Measurements from ENCODE around the gene ARID5A.
A peak's percentile ranks its signal among the peaks of the same experiment; 100 is the strongest.

Gene ARID5A

DNA sequence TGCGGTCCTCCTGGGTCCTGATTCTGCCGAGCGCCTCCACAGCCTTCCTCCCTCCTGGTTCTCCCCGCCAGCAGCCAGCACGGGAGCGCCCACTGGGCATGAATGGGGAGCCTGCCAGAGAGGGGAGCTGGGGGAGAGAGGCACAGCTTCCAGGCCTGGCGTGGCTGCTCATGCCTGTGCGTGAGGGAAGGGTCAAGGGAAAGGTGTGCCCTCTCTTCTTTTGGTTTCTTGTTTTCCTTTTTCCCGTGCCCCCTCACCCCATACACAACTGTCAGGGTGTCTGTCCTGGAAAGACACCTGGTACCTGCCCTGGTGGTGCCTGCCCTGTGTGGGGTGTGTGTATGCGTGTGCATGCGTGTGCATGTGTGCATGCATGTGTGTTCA is 26.7 kb upstream of the ARID5A start:
- Mint-ChIP-seq H3K4me1 (peaks cover 8% of the 10 kb centered on the region), H3K9me3 (no peaks in the 10 kb centered on the region), H3K4me3 (no peak overlapping the region), H3K36me3 (ENCODE audit: insufficient read depth) (peaks cover 2% of the 10 kb centered on the region), H3K27ac (ENCODE audit: low read depth) (no peak overlapping the region), H3K27me3 (no peaks in the 10 kb centered on the region)
- ATAC-seq (replicated peaks; ENCODE audit: extremely low read depth, poor library complexity, severe bottlenecking) (no peak), DNase-seq (ENCODE audit: low spot score in 2 of 2) (no peak)

DNA sequence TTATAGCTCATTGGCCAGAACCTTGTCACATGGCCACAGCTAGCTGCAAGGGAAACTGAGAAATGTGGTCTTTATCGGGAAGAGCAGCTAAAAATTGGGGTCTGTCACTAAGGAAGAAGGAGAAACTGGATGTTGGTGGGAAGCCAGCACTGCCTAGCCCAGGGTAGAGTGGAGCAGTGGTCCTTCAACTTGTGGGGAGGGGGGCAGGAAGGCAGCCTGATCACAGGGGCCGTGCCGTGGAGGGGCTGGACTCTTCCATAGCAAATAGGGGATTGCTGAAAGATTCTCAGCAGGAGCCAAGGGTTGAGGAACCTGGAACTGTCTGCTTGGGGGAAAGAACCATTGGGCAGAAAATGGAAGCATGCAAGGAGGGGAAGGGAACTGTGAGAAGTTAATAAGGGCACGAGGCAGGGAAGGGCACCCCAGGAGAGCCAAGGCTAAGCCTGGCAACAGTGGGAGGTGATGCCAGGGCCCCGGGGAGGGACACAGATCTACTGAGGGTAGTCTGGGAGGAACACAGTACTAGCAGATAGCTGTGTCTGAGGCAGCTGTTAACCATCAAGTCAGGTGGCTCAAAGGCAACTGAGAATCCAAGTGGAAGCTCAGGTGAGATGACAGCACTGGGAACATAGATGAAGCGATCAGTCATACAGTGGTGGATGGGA is 25.5 kb upstream of the ARID5A start:
- ATAC-seq (replicated peaks; ENCODE audit: extremely low read depth, poor library complexity, severe bottlenecking) (no peak), DNase-seq (ENCODE audit: low spot score in 2 of 2) (no peak)
- Mint-ChIP-seq H3K4me3 (no peak overlapping the region), H3K9me3 (no peaks in the 10 kb centered on the region), H3K36me3 (ENCODE audit: insufficient read depth) (no peaks in the 10 kb centered on the region), H3K4me1 (peaks cover 8% of the 10 kb centered on the region), H3K27ac (ENCODE audit: low read depth) (no peak overlapping the region), H3K27me3 (no peaks in the 10 kb centered on the region)

DNA sequence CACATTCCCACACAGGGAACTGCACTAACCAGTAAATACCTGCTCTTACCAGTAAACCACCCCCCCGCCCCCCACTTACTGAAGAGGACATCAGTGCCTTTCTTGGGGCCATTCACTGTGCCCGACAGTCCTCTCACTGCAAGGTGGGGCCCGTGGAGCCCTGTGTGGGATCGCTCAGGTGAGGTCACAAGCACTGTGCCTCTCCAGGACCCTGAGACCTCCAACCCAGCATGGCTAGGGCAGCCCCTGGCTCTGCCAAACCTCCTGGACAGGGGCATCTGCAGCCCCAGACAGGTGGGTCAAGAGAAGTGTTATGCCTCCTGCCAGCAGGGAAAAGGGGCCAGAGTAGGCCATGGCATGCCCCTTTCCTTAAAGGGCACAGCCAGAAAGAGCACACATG is 24.7 kb upstream of the ARID5A start:
- ATAC-seq (replicated peaks; ENCODE audit: extremely low read depth, poor library complexity, severe bottlenecking) (no peak), DNase-seq (ENCODE audit: low spot score in 2 of 2) (no peak)
- Mint-ChIP-seq H3K27ac (ENCODE audit: low read depth) (no peak overlapping the region), H3K36me3 (ENCODE audit: insufficient read depth) (no peaks in the 10 kb centered on the region), H3K4me1 (peaks cover 8% of the 10 kb centered on the region), H3K9me3 (no peaks in the 10 kb centered on the region), H3K27me3 (no peaks in the 10 kb centered on the region), H3K4me3 (no peak overlapping the region)

DNA sequence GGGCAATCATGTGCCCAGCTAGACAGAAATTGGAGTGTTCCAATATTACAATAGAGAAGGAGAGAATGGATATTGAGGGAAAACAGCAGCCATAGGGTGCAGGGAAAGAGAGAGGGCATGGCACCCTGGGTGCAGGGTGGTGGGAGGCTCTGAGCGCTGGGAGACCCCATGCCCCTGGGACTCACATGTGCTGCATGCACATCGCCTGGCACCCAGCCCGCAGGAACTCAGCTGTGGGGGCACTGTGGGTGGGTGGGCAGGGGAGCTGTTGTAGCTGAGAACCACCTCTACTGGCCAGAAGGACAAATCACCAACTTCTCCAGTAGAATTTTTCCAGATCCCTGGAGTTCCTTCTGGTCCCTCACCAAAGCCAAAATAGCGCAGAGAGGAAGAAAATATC is 24.2 kb upstream of the ARID5A start:
- Mint-ChIP-seq H3K27ac (ENCODE audit: low read depth) (no peak overlapping the region), H3K9me3 (no peaks in the 10 kb centered on the region), H3K27me3 (no peaks in the 10 kb centered on the region), H3K36me3 (ENCODE audit: insufficient read depth) (peaks cover 1% of the 10 kb centered on the region), H3K4me3 (no peak overlapping the region), H3K4me1 (peaks cover 8% of the 10 kb centered on the region)
- no peak for DNase-seq (ENCODE audit: low spot score in 2 of 2)
- no peak for ATAC-seq (replicated peaks; ENCODE audit: extremely low read depth, poor library complexity, severe bottlenecking)

DNA sequence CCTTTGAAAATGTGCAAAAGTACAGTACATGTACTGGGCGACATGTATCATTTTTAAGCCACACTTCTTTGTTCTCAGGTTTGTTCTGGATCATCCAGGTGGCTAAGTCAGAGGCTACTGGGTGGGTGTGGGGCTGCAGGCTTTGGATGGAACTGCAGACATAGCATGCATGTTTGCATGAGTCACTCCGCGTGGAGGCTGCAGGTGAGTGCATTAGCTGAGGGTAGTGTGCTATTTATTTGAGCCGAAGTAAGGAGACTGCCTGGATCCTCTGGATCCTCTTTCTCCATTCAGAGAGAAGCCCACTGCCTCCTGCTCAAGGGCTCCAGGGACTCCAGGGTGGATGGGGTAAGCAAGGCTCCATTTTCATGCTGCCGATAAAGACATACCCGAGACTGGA is 22.0 kb upstream of the ARID5A start:
- ATAC-seq (replicated peaks; ENCODE audit: extremely low read depth, poor library complexity, severe bottlenecking) (no peak), DNase-seq (ENCODE audit: low spot score in 2 of 2) (no peak)
- H3K27me3 Mint-ChIP-seq, result no peaks in the 10 kb centered on the region
- H3K4me1 Mint-ChIP-seq, result peaks cover under 1% of the 10 kb centered on the region
- H3K4me3 Mint-ChIP-seq, result no peak overlapping the region
- H3K36me3 Mint-ChIP-seq (ENCODE audit: insufficient read depth), result peaks cover 1% of the 10 kb centered on the region
- H3K9me3 Mint-ChIP-seq, result no peaks in the 10 kb centered on the region
- H3K27ac Mint-ChIP-seq (ENCODE audit: low read depth), result no peak overlapping the region

DNA sequence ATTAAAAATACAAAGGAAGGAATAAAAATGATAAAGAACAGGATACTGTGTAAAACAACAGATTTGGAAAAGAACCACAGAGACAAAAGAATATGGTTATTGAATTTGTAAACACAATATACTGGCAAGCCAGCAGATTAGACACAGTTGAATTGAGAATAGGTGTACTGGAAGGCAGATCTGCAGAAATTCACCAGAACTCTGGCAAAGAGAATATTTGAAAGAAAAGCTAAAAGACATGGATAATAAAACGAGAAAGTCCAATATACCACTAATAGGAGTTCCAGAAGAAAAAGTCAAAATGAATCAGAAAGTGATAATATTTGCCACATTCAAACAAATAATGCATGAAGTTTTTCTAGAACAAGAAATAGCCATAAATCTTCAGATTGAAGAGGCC is 19.5 kb upstream of the ARID5A start:
- H3K9me3 Mint-ChIP-seq, result no peaks in the 10 kb centered on the region
- no peak overlapping the region for H3K4me3 Mint-ChIP-seq
- H3K27me3 Mint-ChIP-seq, result no peaks in the 10 kb centered on the region
- no peak overlapping the region for H3K27ac Mint-ChIP-seq (ENCODE audit: low read depth)
- DNase-seq (ENCODE audit: low spot score in 2 of 2) (no peak), ATAC-seq (replicated peaks; ENCODE audit: extremely low read depth, poor library complexity, severe bottlenecking) (no peak)
- H3K36me3 Mint-ChIP-seq (ENCODE audit: insufficient read depth), result peaks cover 1% of the 10 kb centered on the region
- no peaks in the 10 kb centered on the region for H3K4me1 Mint-ChIP-seq

DNA sequence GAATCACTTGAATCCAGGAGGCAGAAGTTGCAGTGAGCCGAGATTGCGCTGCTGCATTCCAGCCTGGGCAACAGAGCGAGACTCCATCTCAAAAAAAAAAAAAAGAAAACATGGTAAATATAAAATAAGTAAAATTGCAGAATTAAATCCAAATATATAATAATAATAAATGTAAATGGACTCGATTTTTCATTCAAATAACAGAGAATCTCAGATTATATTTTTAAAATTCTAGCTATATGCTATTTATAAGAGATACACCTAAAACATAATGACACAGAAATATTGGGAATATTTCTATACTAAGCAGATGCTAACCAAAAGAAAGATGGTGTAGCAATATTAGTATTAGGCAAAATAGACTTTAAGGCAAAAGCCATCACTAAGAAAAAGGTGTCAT is 16.3 kb upstream of the ARID5A start:
- DNase-seq (ENCODE audit: low spot score in 2 of 2), result no peak
- no peaks in the 10 kb centered on the region for H3K27me3 Mint-ChIP-seq
- H3K27ac Mint-ChIP-seq (ENCODE audit: low read depth), result no peak overlapping the region
- no peaks in the 10 kb centered on the region for H3K9me3 Mint-ChIP-seq
- peaks cover 18% of the 10 kb centered on the region for H3K4me1 Mint-ChIP-seq
- no peak overlapping the region for H3K4me3 Mint-ChIP-seq
- ATAC-seq (replicated peaks; ENCODE audit: extremely low read depth, poor library complexity, severe bottlenecking), result no peak
- peaks cover 1% of the 10 kb centered on the region for H3K36me3 Mint-ChIP-seq (ENCODE audit: insufficient read depth)

DNA sequence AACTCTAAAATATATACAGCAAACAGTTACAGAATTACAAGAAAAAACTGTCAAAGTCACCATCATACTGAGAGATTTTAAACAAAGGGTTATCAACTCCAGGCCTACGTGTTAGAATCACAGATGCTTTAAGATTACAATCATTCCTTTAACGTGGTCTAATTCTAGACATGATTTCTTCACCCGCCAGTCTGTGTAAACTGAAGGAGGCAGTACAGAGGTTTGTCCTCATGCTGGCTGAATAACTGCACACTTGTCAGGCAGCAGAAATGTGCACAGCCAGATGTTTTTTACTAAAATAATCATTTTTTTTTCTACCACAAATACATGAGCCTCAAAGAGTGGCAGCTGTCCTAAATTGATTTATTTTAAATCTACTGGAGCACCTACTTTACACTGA is 15.9 kb upstream of the ARID5A start:
- H3K4me1 Mint-ChIP-seq, result peaks cover 18% of the 10 kb centered on the region
- H3K36me3 Mint-ChIP-seq (ENCODE audit: insufficient read depth), result peaks cover 1% of the 10 kb centered on the region
- H3K27ac Mint-ChIP-seq (ENCODE audit: low read depth), result no peak overlapping the region
- ATAC-seq (replicated peaks; ENCODE audit: extremely low read depth, poor library complexity, severe bottlenecking) (no peak), DNase-seq (ENCODE audit: low spot score in 2 of 2) (no peak)
- H3K27me3 Mint-ChIP-seq, result no peaks in the 10 kb centered on the region
- no peak overlapping the region for H3K4me3 Mint-ChIP-seq
- no peaks in the 10 kb centered on the region for H3K9me3 Mint-ChIP-seq

DNA sequence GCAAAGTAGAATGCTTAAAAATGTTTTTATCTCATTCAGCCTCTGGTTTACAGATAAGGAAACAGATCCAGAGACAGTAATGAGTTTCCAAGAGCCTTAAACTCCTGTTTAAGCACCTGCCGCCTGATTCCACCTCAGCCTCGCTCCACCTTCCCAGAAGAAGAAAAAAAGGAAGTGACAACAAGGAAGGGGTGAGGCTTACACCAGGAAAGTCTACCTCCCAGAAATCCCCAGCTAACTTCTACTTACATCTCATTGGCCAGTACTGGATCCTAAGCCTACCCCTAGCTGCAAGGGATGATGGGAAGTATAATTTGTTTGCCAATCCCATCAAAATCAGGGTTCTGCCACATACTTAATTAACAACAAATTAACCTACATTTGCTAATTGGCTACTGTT is 15.3 kb upstream of the ARID5A start:
- Mint-ChIP-seq H3K27ac (ENCODE audit: low read depth) (no peak overlapping the region), H3K36me3 (ENCODE audit: insufficient read depth) (peaks cover 1% of the 10 kb centered on the region), H3K9me3 (no peaks in the 10 kb centered on the region), H3K27me3 (no peaks in the 10 kb centered on the region), H3K4me3 (no peak overlapping the region), H3K4me1 (peaks cover 18% of the 10 kb centered on the region)
- DNase-seq (ENCODE audit: low spot score in 2 of 2) (no peak), ATAC-seq (replicated peaks; ENCODE audit: extremely low read depth, poor library complexity, severe bottlenecking) (no peak)

DNA sequence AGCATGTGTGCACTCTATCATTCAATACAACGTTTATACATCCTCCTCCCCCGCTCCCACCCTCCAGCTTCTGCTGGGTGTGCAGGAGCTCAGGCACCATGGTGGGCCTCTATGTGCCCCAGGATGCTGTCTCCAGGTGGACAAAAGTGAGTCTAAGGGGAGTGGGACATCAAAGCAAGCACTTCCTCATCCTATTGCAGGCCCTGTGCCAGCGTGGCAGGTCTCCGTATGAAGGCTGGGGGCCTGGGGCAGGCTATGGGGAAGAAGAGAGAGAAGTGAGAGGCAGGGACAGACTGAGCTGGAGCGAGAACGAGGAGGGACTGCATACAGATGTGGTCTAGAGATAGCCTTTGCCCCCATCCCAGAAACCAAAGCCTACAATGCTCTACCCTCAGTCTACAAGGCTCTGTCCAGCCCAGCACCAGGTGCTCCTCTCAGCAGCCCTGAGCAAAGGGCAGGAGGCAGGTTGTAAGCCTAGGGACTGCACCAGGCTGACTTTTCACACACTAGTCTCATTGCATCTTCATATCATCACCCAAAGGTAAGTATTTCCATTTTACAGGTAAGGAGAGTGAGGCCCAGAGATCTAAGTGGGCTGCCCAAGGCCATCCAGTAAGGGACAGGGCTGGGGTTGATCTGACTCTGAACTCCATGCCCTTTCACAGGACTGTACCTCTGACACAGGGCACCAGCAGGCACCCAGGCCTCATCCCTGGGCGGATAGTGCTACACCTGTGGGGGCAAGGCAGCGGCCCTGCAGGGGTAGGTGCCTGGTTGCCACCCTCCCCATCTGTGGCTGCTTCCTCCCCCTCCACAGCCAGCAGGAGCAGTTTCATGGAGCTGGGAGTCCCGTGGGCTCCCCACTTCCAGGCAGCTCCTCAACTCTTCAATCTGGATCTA is 14.0 kb upstream of the ARID5A start:
- ATAC-seq (replicated peaks; ENCODE audit: extremely low read depth, poor library complexity, severe bottlenecking) (no peak), DNase-seq (ENCODE audit: low spot score in 2 of 2) (no peak)
- Mint-ChIP-seq H3K36me3 (ENCODE audit: insufficient read depth) (no peaks in the 10 kb centered on the region), H3K4me1 (peaks cover 23% of the 10 kb centered on the region), H3K27ac (ENCODE audit: low read depth) (no peak overlapping the region), H3K9me3 (no peaks in the 10 kb centered on the region), H3K27me3 (no peaks in the 10 kb centered on the region), H3K4me3 (no peak overlapping the region)

DNA sequence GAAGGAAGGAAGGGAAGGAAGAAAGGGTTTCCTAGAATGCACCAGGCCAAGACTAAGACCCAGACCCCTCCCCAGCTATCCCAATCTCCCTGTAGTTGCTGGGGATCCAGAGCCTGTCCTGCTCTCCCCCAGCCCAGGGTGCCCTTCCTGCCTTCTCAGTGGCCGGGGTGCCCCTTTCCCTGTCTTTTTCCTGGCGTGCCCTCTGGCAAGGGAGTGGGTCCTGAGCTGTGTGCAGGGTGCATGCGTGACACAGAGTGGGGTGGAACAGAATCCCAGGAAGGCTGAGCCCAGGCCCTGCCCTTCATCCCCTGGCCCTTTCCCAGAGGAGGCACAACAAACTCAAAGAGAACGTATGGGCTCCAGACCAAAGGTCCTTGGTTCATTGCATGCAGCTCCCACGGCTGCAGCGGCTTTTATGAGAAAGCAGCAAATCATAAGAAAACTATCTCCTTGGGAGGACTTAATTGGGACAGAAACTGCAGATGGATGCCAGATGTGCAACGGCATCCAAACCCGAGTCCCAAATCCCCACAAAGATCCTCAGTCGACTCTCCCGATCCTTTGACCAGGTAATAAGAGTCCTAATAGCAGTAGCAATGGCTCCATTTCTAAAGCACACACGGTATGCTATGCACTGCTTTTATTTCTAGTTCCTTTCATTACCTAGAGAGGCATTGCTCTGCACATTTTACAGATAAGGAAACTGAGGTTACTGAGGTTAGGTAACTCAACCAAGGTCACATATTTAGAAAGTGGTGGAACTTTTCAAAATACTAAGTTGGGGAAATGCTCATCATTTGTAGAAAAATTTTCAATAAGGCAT is 12.7 kb upstream of the ARID5A start:
- ATAC-seq (replicated peaks; ENCODE audit: extremely low read depth, poor library complexity, severe bottlenecking) (no peak), DNase-seq (ENCODE audit: low spot score in 2 of 2) (no peak)
- Mint-ChIP-seq H3K27me3 (no peaks in the 10 kb centered on the region), H3K4me1 (peaks cover 34% of the 10 kb centered on the region), H3K9me3 (no peaks in the 10 kb centered on the region), H3K27ac (ENCODE audit: low read depth) (no peak overlapping the region), H3K4me3 (peak overlapping the region; percentile 56), H3K36me3 (ENCODE audit: insufficient read depth) (no peaks in the 10 kb centered on the region)

DNA sequence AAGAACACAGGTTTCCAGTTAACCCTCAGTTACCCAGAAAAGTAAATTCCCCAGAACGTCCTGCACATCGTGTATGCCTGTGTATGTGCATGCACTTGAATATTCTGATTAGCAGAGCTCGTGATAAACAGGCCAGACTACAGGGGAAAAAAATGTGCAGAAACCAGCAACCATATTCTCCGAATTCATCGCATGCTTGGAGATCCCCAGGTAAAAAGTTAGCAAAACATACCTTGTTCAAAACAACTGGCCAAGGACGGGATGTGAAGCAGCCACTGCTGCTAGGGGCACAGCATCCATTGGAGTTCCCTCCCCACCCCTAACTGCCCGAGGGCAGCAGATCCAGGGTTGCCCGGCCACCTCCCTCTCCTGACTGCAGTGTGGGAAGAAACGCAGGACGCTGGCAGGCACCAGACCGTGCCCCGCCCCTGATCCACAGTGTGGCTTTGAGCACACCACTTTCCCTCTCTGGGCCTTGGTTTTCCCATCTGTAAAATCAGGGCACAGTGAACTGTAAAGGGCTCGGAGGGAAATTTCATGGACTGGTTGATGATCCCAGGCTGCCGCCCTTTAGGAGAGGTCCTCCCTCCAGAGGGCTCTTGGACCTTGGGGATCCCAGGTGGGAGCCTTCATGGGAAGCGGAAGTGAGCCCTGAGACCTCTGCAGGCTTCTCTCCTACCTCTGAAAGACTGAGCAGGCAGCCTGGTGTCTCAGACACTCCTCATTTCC is 11.9 kb upstream of the ARID5A start:
- Mint-ChIP-seq H3K27ac (ENCODE audit: low read depth) (no peak overlapping the region), H3K36me3 (ENCODE audit: insufficient read depth) (no peaks in the 10 kb centered on the region), H3K9me3 (no peaks in the 10 kb centered on the region), H3K27me3 (no peaks in the 10 kb centered on the region), H3K4me1 (peaks cover 42% of the 10 kb centered on the region), H3K4me3 (peak overlapping the region; percentile 56)
- no peak for DNase-seq (ENCODE audit: low spot score in 2 of 2)
- no peak for ATAC-seq (replicated peaks; ENCODE audit: extremely low read depth, poor library complexity, severe bottlenecking)

All from central memory CD8-positive, alpha-beta T cell (primary cell).